ENCODE results near the gene TBC1D22A.
"Not testable (repeated sequence)": the region's sequence is repeated elsewhere in the genome, so short reads cannot be mapped to it uniquely, and the experiment has no call there.

The TBC1D22A gene

DNA sequence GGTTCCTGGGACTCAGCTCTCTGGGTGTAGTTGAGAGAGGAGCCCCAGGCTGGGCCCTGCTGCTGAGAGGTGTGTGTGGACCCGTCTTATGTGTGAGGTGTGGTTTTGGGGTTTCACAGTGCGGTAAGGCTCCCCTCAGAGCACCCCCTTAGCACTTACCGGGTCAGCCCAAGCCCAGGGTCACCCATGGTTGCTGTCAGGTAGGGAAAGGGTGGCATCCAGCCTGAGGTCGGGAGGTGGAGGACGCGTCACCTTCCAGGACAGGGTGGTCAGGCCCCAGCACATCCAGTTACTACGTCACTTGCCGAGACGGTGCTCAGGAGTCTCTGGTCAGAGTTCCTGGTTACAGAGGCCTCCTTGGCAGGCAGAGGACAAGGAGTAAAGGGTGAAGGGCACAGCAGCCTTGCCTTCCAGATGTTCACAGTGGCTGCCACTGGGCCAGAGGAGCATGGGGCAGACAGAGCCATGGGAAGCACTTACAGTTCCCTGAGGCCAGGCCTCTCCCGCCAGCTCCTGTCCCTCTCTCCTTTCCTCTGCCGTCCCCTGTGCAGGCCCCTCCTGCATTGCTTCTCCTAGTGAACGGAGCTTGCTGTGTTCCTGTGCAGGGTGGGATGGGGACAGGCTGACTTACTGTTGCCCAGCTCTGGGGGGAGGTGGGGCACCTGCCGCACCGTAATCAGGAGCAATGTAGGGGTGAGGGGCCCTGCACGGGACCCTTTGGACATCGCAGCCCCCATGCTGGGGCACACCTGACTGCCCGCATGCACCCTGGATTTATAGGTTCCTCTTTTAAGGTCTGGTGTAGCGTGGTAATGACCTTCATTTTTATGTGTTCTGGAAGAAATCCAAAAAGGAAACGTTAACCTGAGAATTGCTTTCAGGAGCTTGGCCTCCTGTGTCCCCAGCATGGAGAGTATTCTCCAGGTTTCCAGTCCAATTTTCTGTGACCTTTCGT lies 285.9 kb downstream of the TBC1D22A start:
- no peak for ATAC-seq (ENCODE audit: low read depth)
- no peak overlapping the region for H3K27ac ChIP-seq (ENCODE audit: poor library complexity, severe bottlenecking)

DNA sequence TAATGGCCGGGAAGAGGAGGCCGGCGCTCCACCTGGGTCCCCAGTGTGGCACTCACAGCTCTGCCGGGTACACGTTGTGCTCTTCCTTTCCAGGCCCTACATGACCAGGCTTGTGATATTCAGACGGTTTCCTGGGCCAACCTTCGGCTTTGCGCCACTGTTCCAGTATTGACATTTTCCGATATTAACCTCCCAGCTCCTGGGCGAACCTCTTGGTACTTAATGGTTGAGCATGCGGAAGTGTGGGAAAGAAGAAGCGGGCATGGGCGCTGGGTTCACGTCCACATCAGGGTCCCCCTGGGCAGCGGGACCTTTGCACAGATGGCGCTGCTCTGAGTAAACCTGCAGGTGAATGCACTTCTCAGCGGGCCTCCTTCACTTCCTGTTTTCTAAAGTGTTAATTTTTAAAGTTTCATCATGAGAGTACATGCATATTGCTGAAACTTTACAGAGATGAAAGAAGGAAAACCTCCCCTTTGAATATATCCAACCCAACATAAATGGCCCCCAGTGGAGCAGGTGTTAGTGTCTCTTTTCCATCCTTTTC lies 286.7 kb downstream of the TBC1D22A start:
- Histone ChIP-seq H3K27ac (ENCODE audit: poor library complexity, severe bottlenecking) (no peak overlapping the region), H3K9me3 (ENCODE audit: severe bottlenecking) (no peaks in the 10 kb centered on the region), H3K4me1 (ENCODE audit: insufficient read depth, poor library complexity, severe bottlenecking) (peaks cover 18% of the 10 kb centered on the region), H3K27me3 (ENCODE audit: insufficient read depth, poor library complexity, severe bottlenecking) (no peaks in the 10 kb centered on the region), H3K36me3 (ENCODE audit: low read depth) (no peaks in the 10 kb centered on the region), H3K4me3 (ENCODE audit: severe bottlenecking) (no peak overlapping the region)
- TF ChIP-seq, protein P1, sequence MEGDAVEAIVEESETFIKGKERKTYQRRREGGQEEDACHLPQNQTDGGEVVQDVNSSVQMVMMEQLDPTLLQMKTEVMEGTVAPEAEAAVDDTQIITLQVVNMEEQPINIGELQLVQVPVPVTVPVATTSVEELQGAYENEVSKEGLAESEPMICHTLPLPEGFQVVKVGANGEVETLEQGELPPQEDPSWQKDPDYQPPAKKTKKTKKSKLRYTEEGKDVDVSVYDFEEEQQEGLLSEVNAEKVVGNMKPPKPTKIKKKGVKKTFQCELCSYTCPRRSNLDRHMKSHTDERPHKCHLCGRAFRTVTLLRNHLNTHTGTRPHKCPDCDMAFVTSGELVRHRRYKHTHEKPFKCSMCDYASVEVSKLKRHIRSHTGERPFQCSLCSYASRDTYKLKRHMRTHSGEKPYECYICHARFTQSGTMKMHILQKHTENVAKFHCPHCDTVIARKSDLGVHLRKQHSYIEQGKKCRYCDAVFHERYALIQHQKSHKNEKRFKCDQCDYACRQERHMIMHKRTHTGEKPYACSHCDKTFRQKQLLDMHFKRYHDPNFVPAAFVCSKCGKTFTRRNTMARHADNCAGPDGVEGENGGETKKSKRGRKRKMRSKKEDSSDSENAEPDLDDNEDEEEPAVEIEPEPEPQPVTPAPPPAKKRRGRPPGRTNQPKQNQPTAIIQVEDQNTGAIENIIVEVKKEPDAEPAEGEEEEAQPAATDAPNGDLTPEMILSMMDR (IDR thresholded peaks at IDR 0.05; ENCODE audit: poor library complexity, severe bottlenecking), result no peak
- ATAC-seq (ENCODE audit: low read depth) (0 out of 3 replicates have a peak, but pooled peaks have one; percentile 16), DNase-seq (ENCODE audit: low spot score) (peak; percentile 17)

More for the DNA sequence above, 285.9 kb downstream of the TBC1D22A start:
- no peaks in the 10 kb centered on the region for H3K9me3 ChIP-seq (ENCODE audit: severe bottlenecking)
- H3K27me3 ChIP-seq (ENCODE audit: insufficient read depth, poor library complexity, severe bottlenecking), result no peaks in the 10 kb centered on the region
- TF ChIP-seq, protein P1 (IDR thresholded peaks at IDR 0.05; ENCODE audit: poor library complexity, severe bottlenecking), result no peak
- peak; percentile 38 for DNase-seq (ENCODE audit: low spot score)
- peaks cover 20% of the 10 kb centered on the region for H3K4me1 ChIP-seq (ENCODE audit: insufficient read depth, poor library complexity, severe bottlenecking)
- H3K4me3 ChIP-seq (ENCODE audit: severe bottlenecking), result no peak overlapping the region
- H3K36me3 ChIP-seq (ENCODE audit: low read depth), result no peaks in the 10 kb centered on the region

DNA sequence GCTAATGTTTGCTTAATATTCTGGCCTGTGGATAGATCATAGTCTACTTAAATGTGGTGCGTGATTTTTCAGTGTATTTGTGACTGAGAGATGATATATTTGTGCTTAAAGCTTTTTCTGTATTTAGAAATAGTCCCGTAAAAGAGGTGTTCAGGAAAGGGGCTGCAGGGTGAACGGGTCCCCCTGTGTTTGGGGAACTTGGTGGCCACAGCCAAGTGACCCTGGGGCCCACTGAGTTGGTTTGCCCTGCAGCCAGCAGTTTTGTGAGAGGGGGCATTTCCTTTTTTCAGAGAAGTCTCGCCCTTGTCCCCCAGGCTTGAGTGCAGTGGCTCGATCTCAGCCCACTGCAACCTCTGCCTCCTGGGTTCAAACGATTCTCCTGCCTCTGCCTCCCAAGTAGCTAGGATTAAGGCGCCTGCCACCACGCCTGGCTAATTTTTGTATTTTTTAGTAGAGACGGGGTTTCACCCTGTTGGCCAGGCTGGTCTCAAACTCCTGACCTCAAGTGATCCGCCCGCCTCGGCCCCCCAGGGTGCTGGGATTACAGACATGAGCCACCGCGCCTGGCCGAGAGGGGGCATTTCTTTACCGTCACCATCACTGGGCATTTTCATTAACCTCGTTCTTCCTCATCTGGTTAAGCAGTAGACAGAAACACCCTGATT lies 287.4 kb downstream of the TBC1D22A start:
- not testable (repeated sequence) for H3K9me3 ChIP-seq (ENCODE audit: severe bottlenecking); ATAC-seq (ENCODE audit: low read depth); H3K4me3 ChIP-seq (ENCODE audit: severe bottlenecking); H3K27ac ChIP-seq (ENCODE audit: poor library complexity, severe bottlenecking); H3K27me3 ChIP-seq (ENCODE audit: insufficient read depth, poor library complexity, severe bottlenecking); H3K36me3 ChIP-seq (ENCODE audit: low read depth)
- peak; percentile 4 for DNase-seq (ENCODE audit: low spot score)
- H3K4me1 ChIP-seq (ENCODE audit: insufficient read depth, poor library complexity, severe bottlenecking), result peaks cover 11% of the 10 kb centered on the region

DNA sequence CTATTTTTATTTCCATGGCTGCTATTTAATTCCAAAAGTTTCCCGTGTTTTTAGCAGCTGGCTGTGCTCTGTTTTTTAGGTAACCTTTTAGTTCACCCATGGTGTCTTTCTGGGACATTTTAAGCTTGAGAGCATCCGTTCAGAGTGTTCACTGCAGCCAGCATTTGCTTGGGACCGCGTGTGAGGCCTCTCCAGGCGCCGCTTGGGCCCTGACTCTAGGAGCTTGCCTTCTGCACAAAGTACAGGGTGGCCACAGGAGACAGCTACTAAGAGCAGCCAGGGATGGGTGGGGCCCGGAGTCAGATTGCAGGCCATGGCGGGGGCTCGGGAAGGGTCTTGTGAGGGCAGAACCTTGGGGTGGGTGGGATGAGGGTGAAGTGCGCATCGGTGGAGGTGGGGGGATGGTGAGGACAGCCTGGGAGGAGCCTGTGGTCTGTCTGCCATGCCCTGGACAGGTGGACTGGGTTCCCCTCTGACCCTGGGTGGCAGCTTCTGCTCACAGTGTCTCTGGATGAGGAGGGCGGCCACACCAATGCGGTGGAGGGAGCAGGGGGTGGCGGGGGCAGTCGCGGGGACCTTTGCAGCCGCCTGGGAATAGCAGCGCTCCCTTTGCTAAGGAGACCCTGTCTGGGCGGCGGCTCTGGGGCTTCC lies 288.1 kb downstream of the TBC1D22A start:
- TF ChIP-seq, protein P1 (IDR thresholded peaks at IDR 0.05; ENCODE audit: poor library complexity, severe bottlenecking), result no peak
- ATAC-seq (ENCODE audit: low read depth), result no peak
- Histone ChIP-seq H3K36me3 (ENCODE audit: low read depth) (no peaks in the 10 kb centered on the region), H3K9me3 (ENCODE audit: severe bottlenecking) (no peaks in the 10 kb centered on the region), H3K27me3 (ENCODE audit: insufficient read depth, poor library complexity, severe bottlenecking) (no peaks in the 10 kb centered on the region), H3K4me3 (ENCODE audit: severe bottlenecking) (no peak overlapping the region), H3K4me1 (ENCODE audit: insufficient read depth, poor library complexity, severe bottlenecking) (peaks cover 11% of the 10 kb centered on the region), H3K27ac (ENCODE audit: poor library complexity, severe bottlenecking) (no peak overlapping the region)
- DNase-seq (ENCODE audit: low spot score), result no peak

Data from RWPE2 (cell line).